AG09319 (cell line): Measurements from ENCODE around the gene PTP4A2.

Experiments
- DNase-seq: peaks from one replicate; pipeline ENCODE4 v3.0.0-alpha.2; 2010; ENCODE audit warnings: low read depth; ENCODE audit errors: extremely low read depth
- TF ChIP-seq, protein P1 (sequence below): IDR thresholded peaks from 2 replicates; pipeline ENCODE4 v1.5.1; 2011; ENCODE audit warnings: low read depth, mild to moderate bottlenecking, inconsistent platforms, low read length, moderate library complexity

Gene PTP4A2

DNA sequence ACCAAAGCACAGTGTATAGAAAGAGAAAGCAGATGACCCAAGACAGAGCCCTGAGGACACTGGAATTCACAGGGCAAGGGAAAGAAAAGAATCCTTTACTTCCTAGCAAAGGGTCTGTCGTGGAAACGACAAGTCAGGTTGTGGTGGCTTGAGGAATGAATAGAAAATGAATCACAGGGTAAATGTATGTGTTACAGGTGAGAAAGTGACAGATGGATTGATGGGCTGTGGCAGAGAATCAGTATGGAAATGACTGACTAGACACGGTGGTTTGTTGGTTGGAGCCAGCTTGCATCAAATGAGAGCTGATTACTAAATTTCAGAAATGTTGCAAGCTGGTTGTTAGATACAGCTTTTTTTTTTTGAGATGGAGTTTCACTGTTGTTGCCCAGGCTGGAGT is 46.9 kb downstream of the PTP4A2 start:
- DNase-seq = no peak
- TF ChIP-seq, protein P1, sequence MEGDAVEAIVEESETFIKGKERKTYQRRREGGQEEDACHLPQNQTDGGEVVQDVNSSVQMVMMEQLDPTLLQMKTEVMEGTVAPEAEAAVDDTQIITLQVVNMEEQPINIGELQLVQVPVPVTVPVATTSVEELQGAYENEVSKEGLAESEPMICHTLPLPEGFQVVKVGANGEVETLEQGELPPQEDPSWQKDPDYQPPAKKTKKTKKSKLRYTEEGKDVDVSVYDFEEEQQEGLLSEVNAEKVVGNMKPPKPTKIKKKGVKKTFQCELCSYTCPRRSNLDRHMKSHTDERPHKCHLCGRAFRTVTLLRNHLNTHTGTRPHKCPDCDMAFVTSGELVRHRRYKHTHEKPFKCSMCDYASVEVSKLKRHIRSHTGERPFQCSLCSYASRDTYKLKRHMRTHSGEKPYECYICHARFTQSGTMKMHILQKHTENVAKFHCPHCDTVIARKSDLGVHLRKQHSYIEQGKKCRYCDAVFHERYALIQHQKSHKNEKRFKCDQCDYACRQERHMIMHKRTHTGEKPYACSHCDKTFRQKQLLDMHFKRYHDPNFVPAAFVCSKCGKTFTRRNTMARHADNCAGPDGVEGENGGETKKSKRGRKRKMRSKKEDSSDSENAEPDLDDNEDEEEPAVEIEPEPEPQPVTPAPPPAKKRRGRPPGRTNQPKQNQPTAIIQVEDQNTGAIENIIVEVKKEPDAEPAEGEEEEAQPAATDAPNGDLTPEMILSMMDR = no peak

DNA sequence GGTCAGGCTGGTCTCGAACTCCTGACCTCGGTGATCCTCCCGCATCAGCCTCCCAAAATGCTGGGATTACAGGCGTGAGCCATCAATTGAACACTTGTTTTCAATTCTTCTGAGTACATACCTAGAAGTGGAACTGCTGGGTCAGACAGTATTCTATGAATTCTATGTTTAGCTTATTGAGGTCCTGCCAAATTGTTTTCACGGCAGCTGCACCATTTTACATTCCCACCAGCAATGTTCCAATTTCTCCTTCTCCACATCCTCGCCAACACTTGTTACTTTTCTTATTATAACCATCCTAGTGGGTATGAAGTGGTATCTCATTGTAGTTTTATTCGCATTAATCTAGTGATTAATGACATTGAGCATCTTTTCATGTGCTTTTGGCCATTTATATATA is 49.9 kb downstream of the PTP4A2 start:
- TF ChIP-seq, protein P1 = no peak
- no peak for DNase-seq

DNA sequence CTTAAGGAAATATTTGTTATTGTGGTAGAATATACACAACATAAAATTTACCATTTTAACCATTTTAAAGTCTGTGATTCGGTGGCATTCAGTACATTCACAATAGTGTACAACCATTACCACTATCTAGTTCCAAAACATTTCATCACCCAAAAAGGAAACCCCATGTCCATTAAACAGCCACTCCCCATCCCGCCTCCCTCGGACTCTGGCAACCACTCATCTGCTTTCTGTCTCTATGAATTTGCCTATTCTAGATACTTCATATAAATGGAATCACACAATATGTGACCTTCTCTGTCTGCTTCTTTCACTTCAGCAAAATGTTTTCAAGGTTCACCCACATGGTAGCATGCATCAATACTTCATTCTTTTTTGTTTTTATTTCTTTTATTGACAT is 51.3 kb downstream of the PTP4A2 start:
- DNase-seq = no peak

DNA sequence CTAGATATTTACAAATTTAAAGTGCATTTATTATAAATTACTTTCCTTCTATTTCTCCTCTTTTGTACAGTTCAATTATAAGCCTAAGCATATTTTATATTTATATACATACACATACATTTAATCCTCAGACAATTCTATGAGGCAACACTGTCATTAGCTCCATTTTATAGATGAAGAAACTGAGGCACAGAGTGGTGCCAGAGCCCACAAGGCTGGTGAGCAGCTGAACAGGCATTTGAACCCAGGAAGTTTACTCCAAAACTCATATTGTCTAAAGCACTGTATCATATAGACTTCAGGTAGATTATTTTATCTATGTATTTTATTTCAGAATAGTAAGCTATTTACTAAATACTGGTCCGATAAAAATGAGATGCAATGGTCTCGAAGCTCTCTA is 52.3 kb downstream of the PTP4A2 start:
- TF ChIP-seq, protein P1 = no peak

More for the DNA sequence above, 51.3 kb downstream of the PTP4A2 start:
- TF ChIP-seq, protein P1 = no peak

DNA sequence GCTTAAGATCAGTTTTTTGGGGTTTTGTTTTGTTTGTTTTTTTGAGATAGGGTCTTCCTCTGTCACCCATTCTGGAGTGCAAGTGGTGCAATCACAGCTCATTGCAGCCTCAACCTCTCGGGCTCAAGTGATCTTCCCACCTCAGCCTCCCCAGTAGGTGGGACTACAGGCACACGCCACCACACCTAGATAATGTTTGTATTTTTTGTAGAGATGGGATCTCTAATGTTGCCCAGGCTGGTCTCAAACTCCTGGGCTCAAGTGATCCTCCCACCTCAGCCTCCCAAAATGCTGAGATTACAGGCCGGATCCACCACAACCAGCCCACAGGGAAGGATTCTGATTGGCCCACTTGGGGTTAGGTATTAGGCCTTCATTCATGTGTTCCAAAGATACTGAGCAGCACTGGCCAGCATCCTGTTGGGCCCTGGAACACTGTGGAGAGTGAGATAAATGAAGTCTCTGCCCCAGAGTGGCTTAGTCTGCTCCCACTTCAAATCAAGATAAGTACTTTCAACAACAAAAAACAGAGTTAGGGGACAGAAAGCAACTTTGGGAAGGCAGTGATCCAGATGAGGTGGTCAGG is 54.7 kb downstream of the PTP4A2 start:
- no peak for DNase-seq
- TF ChIP-seq, protein P1 = no peak

More for the DNA sequence above, 52.3 kb downstream of the PTP4A2 start:
- no peak for DNase-seq

DNA sequence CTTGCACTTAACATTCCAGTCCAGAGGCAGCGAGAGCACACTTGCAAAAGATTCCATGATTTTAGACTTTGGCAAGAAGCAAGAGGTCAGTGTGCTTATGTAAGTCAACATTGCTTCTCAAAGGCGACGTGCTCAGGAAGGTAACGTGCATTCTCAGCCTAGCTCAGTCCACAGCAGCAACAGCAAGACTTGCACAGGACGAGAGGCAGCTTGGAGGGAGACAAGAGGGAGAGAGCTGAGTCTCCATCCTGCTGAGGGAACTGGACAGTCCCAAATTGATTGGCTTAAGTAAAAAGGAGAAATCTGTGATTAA is 56.5 kb downstream of the PTP4A2 start:
- TF ChIP-seq, protein P1 = no peak
- no peak for DNase-seq

DNA sequence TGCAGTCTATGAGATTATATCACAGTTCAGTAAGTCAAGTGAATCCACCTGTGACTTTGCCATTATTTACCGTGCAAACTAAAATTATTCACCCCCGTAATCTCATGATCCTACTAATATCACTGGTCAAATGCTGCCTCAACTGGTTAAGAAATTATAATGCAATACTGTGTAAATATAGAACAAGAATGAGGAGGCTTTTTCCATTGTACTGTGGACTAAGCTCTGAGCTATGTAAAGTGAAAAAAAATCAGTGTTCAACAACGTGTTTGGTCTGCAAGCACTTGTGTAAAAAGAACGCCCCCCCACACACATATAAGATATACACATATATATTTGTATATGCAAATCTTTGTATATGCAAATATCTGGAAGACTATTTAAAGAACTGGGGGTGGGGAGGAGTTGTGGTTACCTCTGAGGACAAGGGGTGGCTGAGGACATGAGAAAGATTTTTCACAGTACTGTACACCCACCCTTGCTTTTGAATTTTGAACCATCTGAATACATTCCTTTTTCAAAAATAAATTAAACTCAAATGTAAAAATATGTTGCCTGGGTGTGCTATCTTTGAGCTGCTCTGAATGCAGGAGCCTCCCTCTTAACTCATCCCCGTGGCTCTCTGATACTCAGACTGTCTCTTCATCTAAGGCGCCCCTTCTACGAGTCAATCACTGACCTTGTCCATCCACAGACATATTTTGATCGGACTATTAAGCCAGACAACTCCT is 57.0 kb downstream of the PTP4A2 start:
- TF ChIP-seq, protein P1 = no peak
- DNase-seq = no peak
